ENCODE data around the gene STYX.

DNA sequence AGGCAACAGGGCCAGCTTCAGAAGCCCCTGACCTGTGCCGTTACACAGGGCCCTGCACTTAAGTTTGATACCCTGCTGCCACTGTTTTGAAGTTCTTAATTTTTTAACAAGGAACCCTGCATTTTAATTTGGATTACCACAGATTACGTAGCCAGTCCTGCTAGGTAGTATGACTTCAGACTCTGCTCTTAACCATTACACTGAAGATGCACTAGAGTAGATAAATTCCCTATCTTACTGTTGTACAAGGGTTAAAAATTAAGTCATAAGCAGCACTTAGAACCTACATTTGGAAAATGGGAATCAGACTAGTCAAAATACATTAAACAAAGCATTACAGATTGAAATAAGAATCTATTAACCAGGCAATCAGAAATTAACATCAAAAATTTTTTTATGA lies 59.2 kb downstream of the STYX start:
- no peak for TF ChIP-seq SPI1 (IDR thresholded peaks at IDR 0.05; ENCODE audit: low read depth, low read length)
- no peak for TF ChIP-seq POLR2A (IDR thresholded peaks at IDR 0.05; ENCODE audit: low read depth, low read length)
- no peak for TF ChIP-seq PAX5 (IDR thresholded peaks at IDR 0.05; ENCODE audit: insufficient read depth, low read length, severe bottlenecking)
